H1 (cell line): Measurements from ENCODE around the gene HECTD4. TPM values are rescaled to one million over a fixed set of nuclear protein-coding genes. Genes with fewer than 3 reads are reported as not detected.
"Not testable (repeated sequence)": the region's sequence is repeated elsewhere in the genome, so short reads cannot be mapped to it uniquely, and the experiment has no call there.

Experiments used
- CTCF ChIA-PET: fragments of 300-600 bp; sonication (Branson Sonifier 250); formaldehyde crosslinking; loops from one replicate; lab custom pipeline; 2021; ENCODE audit not compliant: partially characterized antibody; lab: Charles Lee
- POLR2A ChIA-PET: fragments of 300-600 bp; sonication (Branson Sonifier 250); formaldehyde crosslinking; loops from one replicate; lab custom pipeline; 2021; ENCODE audit warnings: inconsistent platforms; ENCODE audit not compliant: partially characterized antibody; lab: Charles Lee
- DNase-seq, 2 experiments: peaks; one replicate each; pipeline versions ENCODE4 v3.0.0 to v3.0.0-alpha.2; 2010 to 2022; ENCODE audit warnings: low spot score in 2 of 2, low read depth in 1 of 2, mixed read lengths in 1 of 2
- FAIRE-seq: peaks from 2 replicates; lab custom pipeline; 2011; peaks lifted over from hg19 to GRCh38; lab: Jason Lieb, UNC
- H2AFZ ChIP-seq: 2 replicates; pipeline ENCODE4 v1.8.1; 2012; ENCODE audit warnings: low read length, inconsistent platforms
- H2AK5ac ChIP-seq: 2 replicates; pipeline ENCODE4 v1.6.1; 2013; ENCODE audit warnings: low read depth, low read length
- H2BK120ac ChIP-seq: replicated peaks from 2 replicates; pipeline ENCODE3; 2013; ENCODE audit warnings: low read depth, low read length, inconsistent platforms
- H2BK12ac ChIP-seq: 2 replicates; pipeline ENCODE4 v1.6.1; 2013; ENCODE audit warnings: low read depth, low read length
- H2BK15ac ChIP-seq: 2 replicates; pipeline ENCODE4 v1.6.1; 2013; ENCODE audit warnings: low read length
- H2BK20ac ChIP-seq: 2 replicates; pipeline ENCODE4 v1.6.1; 2013; ENCODE audit warnings: low read length
- H2BK5ac ChIP-seq: 2 replicates; pipeline ENCODE4 v1.6.1; 2013; ENCODE audit warnings: low read depth, low read length
- H3K14ac ChIP-seq: 2 replicates; pipeline ENCODE4 v1.6.1; 2013; ENCODE audit warnings: inconsistent platforms; ENCODE audit not compliant: insufficient read length
- H3K18ac ChIP-seq: 2 replicates; pipeline ENCODE4 v1.6.1; 2013; ENCODE audit warnings: low read length; ENCODE audit errors: extremely low read depth
- H3K23ac ChIP-seq: 2 replicates; pipeline ENCODE4 v1.6.1; 2013; ENCODE audit warnings: inconsistent platforms; ENCODE audit not compliant: insufficient read length
- H3K23me2 ChIP-seq: 2 replicates; pipeline ENCODE4 v1.6.1; 2013; ENCODE audit warnings: low read depth, low read length
- H3K27ac ChIP-seq: 2 replicates; pipeline ENCODE4 v1.6.1; 2011; ENCODE audit warnings: low read depth, low read length, inconsistent platforms
- H3K27me3 ChIP-seq, 4 experiments: replicated peaks in 1 of 4; 1 replicate in 1 of 4; 2 replicates in 3 of 4; pipeline versions ENCODE4 v1.6.1 to v1.8.1; 2011 to 2013; ENCODE audit warnings: low read length in 3 of 4, mild to moderate bottlenecking in 3 of 4, inconsistent platforms in 2 of 4, mixed read lengths in 2 of 4, moderate library complexity in 1 of 4; ENCODE audit not compliant: control insufficient read depth in 3 of 4, insufficient read depth in 3 of 4; ENCODE audit errors: extremely low read depth in 1 of 4
- H3K36me3 ChIP-seq, 4 experiments: 2 replicates each; pipeline versions ENCODE4 v1.6.1 to v1.8.1; 2011 to 2013; ENCODE audit warnings: mild to moderate bottlenecking in 4 of 4, low read length in 3 of 4, moderate library complexity in 2 of 4, control low read depth in 1 of 4, inconsistent platforms in 1 of 4; ENCODE audit not compliant: insufficient read depth in 4 of 4, control insufficient read depth in 2 of 4
- H3K4ac ChIP-seq: replicated peaks from 2 replicates; pipeline ENCODE3; 2013; ENCODE audit warnings: low read length, low read depth, mixed read lengths, inconsistent platforms; ENCODE audit not compliant: insufficient read length
- H3K4me1 ChIP-seq, 4 experiments: replicated peaks in 1 of 4; 1 replicate in 1 of 4; 2 replicates in 3 of 4; pipeline versions ENCODE4 v1.6.1 to v1.8.1; 2011 to 2013; ENCODE audit warnings: low read length in 3 of 4, inconsistent platforms in 2 of 4, mixed read lengths in 1 of 4; ENCODE audit not compliant: insufficient read depth in 4 of 4, control insufficient read depth in 3 of 4
- H3K4me2 ChIP-seq, 2 experiments: 2 replicates each; pipeline versions ENCODE4 v1.6.1 to v1.8.1; 2011 to 2013; ENCODE audit warnings: low read depth in 2 of 2, low read length in 2 of 2, control low read depth in 1 of 2, inconsistent platforms in 1 of 2, mild to moderate bottlenecking in 1 of 2; ENCODE audit not compliant: insufficient read depth in 1 of 2
- H3K4me3 ChIP-seq, 4 experiments: fragments of 200-600, 300-600 bp in 1 of 4; sonication (generic), shearing (Covaris generic), sonication (Bioruptor Twin) in 1 of 4; 2 replicates each; pipeline versions ENCODE4 v1.5.1 to v1.8.1; 2011 to 2016; ENCODE audit warnings: low read length in 4 of 4, low read depth in 3 of 4, control low read depth in 2 of 4, inconsistent platforms in 2 of 4, mild to moderate bottlenecking in 2 of 4, mixed read lengths in 1 of 4, moderate library complexity in 1 of 4; ENCODE audit not compliant: insufficient read depth in 2 of 4; ENCODE audit errors: extremely low read depth in 1 of 4
- H3K56ac ChIP-seq: replicated peaks from 2 replicates; pipeline ENCODE3; 2013; ENCODE audit warnings: low read depth, mild to moderate bottlenecking, mixed read lengths, low read length, inconsistent platforms; ENCODE audit not compliant: insufficient read length
- H3K79me1 ChIP-seq: 2 replicates; pipeline ENCODE4 v1.6.1; 2013; ENCODE audit warnings: low read depth, low read length, control low read depth
- H3K79me2 ChIP-seq, 2 experiments: 2 replicates each; pipeline versions ENCODE4 v1.6.1 to v1.8.1; 2012 to 2013; ENCODE audit warnings: low read length in 2 of 2, mild to moderate bottlenecking in 2 of 2, inconsistent platforms in 1 of 2; ENCODE audit not compliant: insufficient read depth in 2 of 2, control insufficient read depth in 1 of 2
- H3K9ac ChIP-seq, 4 experiments: replicated peaks in 1 of 4; 1 replicate in 1 of 4; 2 replicates in 3 of 4; pipeline versions ENCODE4 v1.6.1 to v1.8.1; 2011 to 2013; ENCODE audit warnings: low read depth in 3 of 4, low read length in 3 of 4, control low read depth in 2 of 4, mild to moderate bottlenecking in 2 of 4, moderate library complexity in 2 of 4, inconsistent platforms in 1 of 4; ENCODE audit errors: extremely low read depth in 1 of 4
- H3K9me3 ChIP-seq, 2 experiments: 2 replicates each; pipeline versions ENCODE4 v1.6.1 to v1.8.1; 2012 to 2013; ENCODE audit warnings: mild to moderate bottlenecking in 2 of 2, moderate library complexity in 2 of 2, control low read depth in 1 of 2, inconsistent platforms in 1 of 2, low read depth in 1 of 2, low read length in 1 of 2, mixed read lengths in 1 of 2; ENCODE audit not compliant: insufficient read depth in 2 of 2
- H4K20me1 ChIP-seq, 2 experiments: replicated peaks in 1 of 2; 2 replicates each; pipeline versions ENCODE3 to v1.8.1; 2011 to 2013; ENCODE audit warnings: inconsistent platforms in 2 of 2, low read length in 2 of 2, mild to moderate bottlenecking in 1 of 2; ENCODE audit not compliant: insufficient read depth in 2 of 2, control insufficient read depth in 1 of 2
- H4K5ac ChIP-seq: 2 replicates; pipeline ENCODE4 v1.6.1; 2013; ENCODE audit warnings: low read length, low read depth, mixed read lengths, inconsistent platforms; ENCODE audit not compliant: insufficient read length
- H4K8ac ChIP-seq: 2 replicates; pipeline ENCODE4 v1.8.0; 2013; ENCODE audit warnings: mild to moderate bottlenecking, moderate library complexity, low read length, inconsistent platforms; ENCODE audit not compliant: insufficient read depth; ENCODE audit errors: extremely low read depth
- H4K91ac ChIP-seq: replicated peaks from 2 replicates; pipeline ENCODE3; 2013; ENCODE audit warnings: low read length, mixed read lengths, inconsistent platforms; ENCODE audit not compliant: insufficient read length
- WGBS, 2 experiments: shearing (Covaris generic) in 1 of 2; methylation state at CpG; one replicate each; pipeline versions ENCODE4 v1.1.6 to v1.1.7; 2013 to 2015; ENCODE audit warnings: low lambda C conversion rate in 2 of 2, mixed read lengths in 2 of 2, inconsistent platforms in 1 of 2, low coverage in 1 of 2, missing lambda C conversion rate in 1 of 2; ENCODE audit not compliant: insufficient replicate concordance in 2 of 2, insufficient coverage in 1 of 2, insufficient read length in 1 of 2; ENCODE audit errors: extremely low coverage in 1 of 2, missing lambda C conversion rate in 1 of 2; 5-methylcytosine and 5-hydroxymethylcytosine counted together
- polyA plus RNA-seq, 7 experiments: library from polyadenylated mRNA; depleted of rRNA in 3 of 7; stranded (reverse) in 5 of 7; unstranded in 2 of 7; fragments of >200 nt in 5 of 7; fragments of 200-250 nt in 2 of 7; gene quantifications; 1 replicate in 5 of 7; 2 replicates in 1 of 7; 4 replicates in 1 of 7; pipeline versions ENCODE4 v1.2.1 to v1.2.3, GENCODE V29; 2011 to 2013; ENCODE audit warnings: missing spikeins in 2 of 7, mixed read lengths in 2 of 7
- total RNA-seq: library from RNA; stranded (reverse); fragmentation: NEBNext Ultra II Directional; extraction: Animal tissue kit (Norgen Biotek cat#: 25700); gene quantifications from 2 replicates; pipeline ENCODE4 v1.2.1, GENCODE V29; 2021

Gene HECTD4
- total and polyA plus RNA-seq, 2 of the 8 experiments (the other 6 are each of a cell fraction or from before 2014, with no cell fraction given), result 6.5 to 33.7 TPM

DNA sequence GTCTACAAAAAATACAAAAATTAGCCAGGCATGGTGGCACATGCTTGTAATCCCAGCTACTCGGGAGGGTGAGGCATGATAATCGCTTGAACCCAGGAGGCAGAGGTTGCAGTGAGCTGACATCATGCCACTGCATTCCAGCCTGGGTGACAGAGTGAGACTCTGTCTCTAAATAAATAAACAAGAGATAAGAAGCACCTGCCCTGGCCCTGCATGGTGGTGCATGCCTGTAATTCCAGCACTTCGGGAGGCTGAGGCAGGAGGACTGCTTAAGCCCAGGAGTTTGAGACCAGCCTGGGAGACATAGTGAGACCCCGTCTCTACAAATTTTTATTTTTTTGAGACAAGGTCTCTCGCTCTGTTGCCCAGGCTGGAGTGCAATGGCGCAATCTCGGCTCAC, 161.6 kb downstream of the HECTD4 start:
- H3K36me3 ChIP-seq, H3K56ac ChIP-seq, H2AK5ac ChIP-seq, CTCF ChIA-PET, H2BK15ac ChIP-seq, H3K4me3 ChIP-seq, H3K79me1 ChIP-seq, H2BK5ac ChIP-seq, DNase-seq, H3K9ac ChIP-seq, H4K91ac ChIP-seq, H2AFZ ChIP-seq, H2BK120ac ChIP-seq, H3K14ac ChIP-seq, H3K4me1 ChIP-seq, H3K4ac ChIP-seq, H4K8ac ChIP-seq, H3K79me2 ChIP-seq, H3K4me2 ChIP-seq, H4K5ac ChIP-seq, H3K9me3 ChIP-seq, H3K23ac ChIP-seq, FAIRE-seq, H2BK20ac ChIP-seq, H3K27ac ChIP-seq, H3K18ac ChIP-seq, H4K20me1 ChIP-seq, POLR2A ChIA-PET, H3K23me2 ChIP-seq, H2BK12ac ChIP-seq, H3K27me3 ChIP-seq: not testable (repeated sequence)
- WGBS, 2 experiments, result 94% methylated on average over 7 of the region's 7 CpGs; no CpG with 5 or more reads in 1 of the 2 experiments
